Central memory CD4-positive, alpha-beta T cell (primary cell): ENCODE data around the gene MREG.

ENCODE experiments used
- DNase-seq: peaks from one replicate; pipeline ENCODE4 v3.0.0; 2022
- total RNA-seq, 3 experiments: gene quantifications; one replicate each; lab custom pipeline; 2026; lab: John Stamatoyannopoulos, UW

MREG gene, protein sequence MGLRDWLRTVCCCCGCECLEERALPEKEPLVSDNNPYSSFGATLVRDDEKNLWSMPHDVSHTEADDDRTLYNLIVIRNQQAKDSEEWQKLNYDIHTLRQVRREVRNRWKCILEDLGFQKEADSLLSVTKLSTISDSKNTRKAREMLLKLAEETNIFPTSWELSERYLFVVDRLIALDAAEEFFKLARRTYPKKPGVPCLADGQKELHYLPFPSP
- 7.3 to 16.9 (median 9.6) reads per million in 3 experiments for total RNA-seq

DNA sequence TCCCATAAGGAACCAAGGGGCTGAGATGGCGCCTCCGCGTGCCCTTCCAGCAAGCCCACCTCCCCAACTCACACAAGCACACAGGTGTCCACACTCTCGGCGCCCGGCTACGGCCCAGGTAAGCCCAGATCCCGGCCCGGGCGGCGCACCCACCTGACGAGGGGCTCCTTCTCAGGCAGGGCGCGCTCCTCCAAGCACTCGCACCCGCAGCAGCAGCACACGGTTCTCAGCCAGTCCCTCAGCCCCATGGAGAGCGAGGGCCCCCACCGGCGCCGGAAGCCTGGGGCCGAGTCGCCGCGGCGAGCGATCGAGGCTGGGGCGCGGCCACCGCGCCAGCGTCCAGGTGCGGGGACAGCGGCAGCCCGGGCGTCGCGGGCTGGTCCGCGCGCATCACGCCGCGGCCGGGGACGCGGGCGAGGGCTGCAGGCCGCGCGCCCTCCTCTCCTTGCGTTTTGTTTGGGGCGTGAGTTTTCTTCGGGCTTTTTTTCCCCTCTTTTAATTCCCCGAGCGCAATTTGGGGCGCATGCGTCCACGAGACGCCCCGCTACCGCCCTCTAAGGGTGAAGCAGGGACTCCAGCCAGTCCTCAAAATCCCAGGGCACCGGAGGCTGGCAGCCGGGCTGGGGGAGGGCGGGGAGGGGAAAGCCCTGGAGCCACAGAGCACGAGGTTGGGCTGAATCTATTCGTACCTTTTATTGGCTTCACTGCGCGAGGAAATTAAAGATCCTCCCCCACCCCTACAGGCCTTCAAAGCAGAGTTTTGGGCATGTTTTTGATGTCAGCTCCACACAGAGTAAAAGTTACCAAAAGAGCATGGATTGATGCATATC lies at the start of gene MREG:
Gene MREG, minus strand, starts transcription at position 472 of the 830 bp plus-strand sequence. Its CDS starts 224 bp downstream, at position 248.
- DNase-seq: peak; percentile 79

DNA sequence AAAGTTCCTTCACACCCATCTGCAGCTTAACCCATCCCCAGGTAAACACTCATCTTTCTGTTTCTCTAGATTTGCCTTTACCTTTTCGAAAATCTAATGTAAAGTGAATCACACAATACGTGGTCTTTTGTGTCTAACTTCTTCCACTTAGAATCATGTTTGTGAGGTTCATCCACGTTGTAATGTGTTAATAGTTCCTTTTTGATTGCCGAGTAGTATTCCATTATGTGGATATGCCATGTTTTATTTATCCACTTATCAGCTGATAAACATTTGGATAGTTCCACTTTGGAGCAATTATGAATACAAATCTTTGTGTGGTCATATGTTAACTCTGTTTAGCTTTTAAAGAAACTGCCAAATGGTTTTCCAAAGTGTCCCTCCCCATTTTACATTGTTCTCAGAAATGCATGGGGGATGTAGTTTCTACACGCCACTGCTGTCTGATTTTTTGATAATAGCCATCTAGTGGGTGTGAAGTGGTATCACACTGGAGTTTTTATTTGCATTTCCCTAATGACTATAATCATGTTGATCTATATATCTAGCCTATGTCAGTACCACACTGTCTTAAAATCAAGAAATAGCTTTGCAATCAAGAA lies 46.0 kb upstream of the MREG start:
- no peak for DNase-seq

DNA sequence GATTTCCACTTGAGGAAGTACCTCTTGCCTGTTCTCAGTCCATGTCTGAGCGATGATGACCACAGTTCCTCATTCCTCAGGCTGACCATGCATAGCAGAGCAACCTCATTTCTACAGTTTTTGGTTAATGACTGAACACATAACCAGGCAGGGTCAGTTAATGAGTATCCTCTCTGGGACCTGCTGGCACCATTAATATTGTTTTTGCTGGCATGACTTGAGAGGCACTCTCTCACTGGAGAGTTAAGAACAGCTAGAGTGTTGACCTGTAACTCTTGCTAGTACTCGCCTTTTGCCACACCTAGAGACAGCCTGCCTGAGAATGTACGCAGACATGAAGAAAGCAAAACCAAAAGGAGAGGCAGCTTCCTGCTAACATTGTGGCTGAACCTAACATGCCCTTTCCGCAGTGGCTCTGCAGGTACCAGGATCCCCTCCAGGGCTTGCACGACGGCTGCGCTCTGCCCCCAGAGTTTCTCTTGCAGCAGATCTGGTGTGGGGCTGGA lies 44.4 kb upstream of the MREG start:
- DNase-seq: peak; percentile 69

GRCh38 chr2:216056739-216057138 lies 43.4 kb upstream of the MREG start:
- no peak for DNase-seq

GRCh38 chr2:216055680-216056079 lies 42.3 kb upstream of the MREG start:
- no peak for DNase-seq

DNA sequence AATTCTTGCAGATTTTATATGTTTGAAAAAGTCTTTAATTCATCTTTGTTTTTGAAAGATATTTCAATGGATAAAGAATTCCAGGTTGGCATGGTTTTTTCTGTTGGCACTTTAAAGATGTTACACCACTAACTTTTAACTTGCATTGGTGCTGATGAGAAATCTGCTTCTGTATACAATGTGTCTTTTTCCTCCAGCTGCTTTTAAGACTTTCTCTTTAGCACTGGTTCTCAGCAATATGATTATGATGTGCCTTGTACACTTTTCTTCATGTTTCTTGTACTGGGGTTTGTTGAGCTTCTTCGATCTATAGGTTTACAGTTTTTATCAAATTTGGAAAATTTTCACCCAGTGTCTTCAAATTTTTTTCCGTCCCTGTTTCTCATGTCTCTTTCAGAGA lies 39.1 kb upstream of the MREG start:
- no peak for DNase-seq

DNA sequence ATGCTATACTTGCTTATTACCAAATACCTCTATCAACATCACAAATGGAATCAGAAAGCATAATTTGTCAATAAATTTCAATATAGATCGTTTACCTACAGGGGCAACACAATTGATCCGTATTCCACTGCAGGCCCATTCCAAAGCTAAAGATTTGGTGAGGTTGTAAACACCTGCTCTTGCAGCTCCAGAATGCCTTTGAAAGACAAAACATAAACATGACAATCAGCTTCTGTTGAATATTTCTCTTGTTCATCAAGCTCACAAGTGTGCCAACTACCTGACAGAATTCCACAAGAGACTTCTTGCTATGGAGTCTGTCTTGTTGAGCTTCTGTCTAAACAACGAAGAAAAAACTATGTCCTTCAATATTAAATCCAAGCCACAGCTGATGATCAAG lies 38.0 kb upstream of the MREG start:
- no peak for DNase-seq

- no peak for DNase-seq
These were observed 36.1 kb upstream of the MREG start for GRCh38 chr2:216049452-216049851.

DNA sequence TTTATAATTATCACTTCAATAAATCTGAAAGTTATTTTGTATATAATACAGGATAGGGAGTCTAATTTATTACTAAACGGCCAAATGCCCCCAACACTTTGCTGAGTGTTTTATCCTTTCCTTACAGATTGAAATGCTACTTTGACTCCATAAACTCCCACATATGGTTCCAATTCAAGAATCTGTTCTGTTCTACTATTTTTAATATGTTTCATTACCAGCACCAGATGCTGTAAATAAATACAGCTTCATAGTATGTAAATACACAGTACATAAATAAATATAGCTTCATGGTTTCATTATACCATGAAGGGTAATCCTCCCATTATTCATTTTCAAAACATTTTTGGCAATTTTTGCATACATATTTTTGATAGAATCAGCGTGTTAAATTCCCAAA lies 34.0 kb upstream of the MREG start:
- DNase-seq: no peak

- DNase-seq: no peak
These were observed 31.6 kb upstream of the MREG start for GRCh38 chr2:216044883-216045486.

DNA sequence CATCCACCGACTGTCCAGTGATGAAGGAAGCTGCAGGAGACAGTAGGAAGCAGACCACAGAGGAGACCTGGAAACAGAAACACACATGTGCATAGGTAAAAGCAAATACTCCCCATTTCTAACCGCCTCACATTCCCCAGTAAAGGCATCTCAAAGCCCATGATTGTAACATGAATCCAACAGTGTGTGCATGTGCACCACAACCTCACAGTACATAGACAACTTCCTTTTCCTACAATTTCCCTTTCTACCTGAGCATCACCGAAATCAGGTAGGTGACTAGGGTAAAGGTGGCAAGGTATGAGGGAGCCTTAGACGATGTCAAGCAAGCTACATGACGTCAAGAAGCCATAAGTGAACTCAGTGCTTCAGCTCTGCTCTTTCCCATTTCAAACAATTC lies 30.6 kb upstream of the MREG start:
- no peak for DNase-seq

- no peak for DNase-seq
These were observed 28.1 kb upstream of the MREG start for GRCh38 chr2:216041438-216041837.

GRCh38 chr2:216039918-216040317 lies 26.6 kb upstream of the MREG start:
- no peak for DNase-seq

GRCh38 chr2:216034065-216034464 lies 20.7 kb upstream of the MREG start:
- peak; percentile 58 for DNase-seq

DNA sequence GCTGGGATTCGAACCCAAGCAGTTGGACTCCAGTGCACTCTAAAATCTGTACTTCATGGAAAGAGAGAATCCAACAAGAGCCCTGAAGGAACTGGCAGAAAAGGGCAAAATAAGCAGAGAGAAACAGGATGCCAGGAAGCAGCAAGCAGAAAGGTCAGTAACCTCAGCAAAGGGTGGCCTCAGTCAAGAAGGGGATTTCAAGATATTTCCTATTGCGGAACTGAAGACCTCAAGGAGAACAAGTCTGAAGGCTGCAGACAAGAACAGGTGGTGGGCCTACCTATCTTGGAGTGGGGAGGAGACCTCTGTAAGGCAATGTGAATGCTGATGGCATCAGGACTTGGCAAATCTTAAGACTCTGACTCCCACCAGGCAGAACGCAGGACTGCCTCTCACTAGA lies 20.1 kb upstream of the MREG start:
- no peak for DNase-seq

DNA sequence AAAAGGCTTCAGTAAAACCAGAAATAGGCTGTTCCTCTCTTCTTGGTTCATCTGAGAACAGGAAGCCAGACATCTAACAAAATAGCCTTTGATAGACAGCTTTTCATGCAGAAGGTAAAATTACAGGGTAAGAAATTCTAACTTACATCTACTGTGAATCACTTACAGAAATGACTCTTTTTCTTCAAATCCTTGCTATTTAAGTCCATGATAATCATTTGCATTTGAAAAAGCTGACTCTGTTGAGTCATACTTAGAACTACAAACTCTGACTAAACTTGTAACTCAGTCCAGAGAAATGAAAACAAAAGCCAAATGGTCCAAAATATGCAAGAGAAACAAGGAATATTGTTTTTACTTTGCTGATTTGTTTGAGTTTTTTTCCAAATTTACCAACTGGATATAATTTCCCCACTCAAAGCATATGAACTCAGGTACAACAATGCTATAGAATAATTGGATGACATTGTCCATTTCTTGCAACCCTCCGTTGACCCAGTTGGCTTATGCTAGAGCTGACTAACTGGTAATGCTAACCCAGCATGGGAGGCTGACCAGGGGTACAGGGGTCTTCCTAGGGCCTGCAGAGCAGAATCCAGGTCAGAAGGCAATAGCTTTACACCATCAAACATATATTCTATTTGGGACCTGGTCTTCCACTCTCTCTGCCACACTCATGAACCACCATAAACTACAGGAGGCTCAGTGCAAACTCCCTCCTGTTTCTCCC lies 18.8 kb upstream of the MREG start:
- no peak for DNase-seq

DNA sequence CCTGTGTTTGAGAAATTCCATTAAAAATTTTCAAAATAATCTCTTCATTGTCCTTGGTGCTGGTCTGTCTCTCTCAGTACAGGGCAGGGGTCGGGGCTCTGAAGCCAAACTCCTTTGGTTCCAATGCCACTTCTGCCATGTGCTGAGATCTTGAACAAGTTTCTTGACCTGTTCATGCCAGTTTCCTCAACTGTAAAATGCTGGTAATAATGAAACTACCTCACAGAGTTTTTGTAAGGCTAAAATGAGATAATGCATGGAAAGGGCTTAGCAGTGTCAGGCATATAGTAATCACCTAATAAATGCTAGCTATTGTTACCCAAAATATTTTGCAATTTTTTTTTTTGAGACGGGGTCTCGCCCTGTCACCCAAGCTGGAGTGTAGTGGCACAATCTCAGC lies 16.9 kb upstream of the MREG start:
- DNase-seq: no peak

DNA sequence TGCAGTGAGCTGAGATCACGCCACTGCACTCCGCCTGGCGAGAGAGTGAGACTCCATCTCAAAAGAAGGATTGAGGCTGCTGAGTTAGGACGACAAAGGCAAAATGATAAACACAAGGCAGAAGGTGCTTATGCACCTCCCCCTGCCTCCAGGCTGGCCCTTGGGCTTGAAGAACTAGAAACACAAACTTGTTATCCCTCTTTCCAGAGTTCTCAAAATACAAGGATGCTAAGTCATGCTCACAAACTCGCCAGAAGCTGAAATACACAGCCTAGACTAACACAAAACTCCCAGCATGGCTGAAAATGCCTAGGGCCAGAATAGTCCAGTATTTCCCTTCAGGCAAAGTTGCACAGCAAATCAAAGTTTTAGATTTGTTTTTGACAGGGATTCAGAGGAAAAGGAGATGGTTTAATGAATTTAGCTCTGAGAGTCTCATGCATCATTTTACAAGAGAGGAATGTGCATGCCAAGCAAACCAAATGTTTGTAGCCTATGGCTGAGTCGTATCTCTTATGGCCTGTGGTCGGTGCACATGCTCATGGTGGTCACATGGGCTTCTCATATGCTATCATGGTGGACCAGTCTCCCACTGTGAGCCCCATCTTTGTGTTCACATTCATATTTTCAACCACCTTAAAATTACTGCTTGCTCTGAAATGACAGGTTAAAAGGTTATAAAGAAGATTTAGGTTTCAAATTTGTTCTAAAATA lies 16.2 kb upstream of the MREG start:
- no peak for DNase-seq

- no peak for DNase-seq
These were observed 11.5 kb upstream of the MREG start for GRCh38 chr2:216024779-216025336.

DNA sequence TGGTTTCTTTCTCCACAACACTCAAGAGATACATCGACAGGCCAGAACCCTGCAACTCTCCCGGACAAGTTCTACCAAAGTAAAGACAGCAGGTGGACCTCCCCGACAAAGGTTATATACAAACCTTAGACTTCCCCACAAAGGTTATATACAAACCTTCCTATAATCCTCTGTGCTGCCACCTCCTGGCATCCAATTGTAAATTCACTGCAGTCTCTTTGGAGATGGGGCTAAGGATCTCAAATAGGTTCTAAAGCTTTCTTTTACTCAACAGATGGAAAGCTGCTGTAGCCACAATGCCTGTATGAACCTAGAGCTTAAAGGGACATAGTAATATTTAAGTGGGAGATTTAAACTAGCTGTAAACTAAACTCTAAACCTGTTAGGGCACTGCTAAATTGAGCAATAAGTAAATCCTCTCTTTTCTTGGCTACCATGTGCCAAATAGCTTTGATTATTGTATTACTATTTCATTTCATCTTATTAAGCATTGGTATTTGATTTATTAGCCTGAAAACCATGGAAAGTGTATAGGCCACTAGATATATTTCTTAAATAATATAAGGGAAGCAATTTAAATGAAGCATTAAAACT lies 9.8 kb upstream of the MREG start:
- DNase-seq: peak; percentile 26
